Midbrain (tissue), 1 donor: ENCODE measurements around the gene SEC23IP.
"Not testable (repeated sequence)": the region's sequence is repeated elsewhere in the genome, so short reads cannot be mapped to it uniquely, and the experiment has no call there.

Experiments
- DNase-seq: peaks from one replicate; lab custom pipeline; 2025; lab: John Stamatoyannopoulos, UW

Gene SEC23IP

GRCh38 chr10:119892188-119893065 is at the start of gene SEC23IP:
Gene SEC23IP (plus strand): TSS chr10:119892730. CDS start chr10:119892783, 53 bp downstream.
- peak; percentile 99 for DNase-seq

GRCh38 chr10:119845656-119846055 is 46.9 kb upstream of the SEC23IP start:
- no peak for DNase-seq

- no peak for DNase-seq
These were observed 43.3 kb upstream of the SEC23IP start for GRCh38 chr10:119849031-119849789.

- DNase-seq: no peak
These were observed 42.6 kb upstream of the SEC23IP start for GRCh38 chr10:119849944-119850343.

- DNase-seq: no peak
These were observed 40.3 kb upstream of the SEC23IP start for GRCh38 chr10:119852277-119852676.

GRCh38 chr10:119852822-119853221 is 39.7 kb upstream of the SEC23IP start:
- DNase-seq: no peak

GRCh38 chr10:119853574-119853973 is 39.0 kb upstream of the SEC23IP start:
- DNase-seq: no peak

- DNase-seq: no peak
These were observed 34.5 kb upstream of the SEC23IP start for GRCh38 chr10:119858063-119858462.

- peak; percentile 49 for DNase-seq
These were observed 32.9 kb upstream of the SEC23IP start for GRCh38 chr10:119859420-119860258.

GRCh38 chr10:119860866-119861607 is 31.5 kb upstream of the SEC23IP start:
- DNase-seq: no peak

- no peak for DNase-seq
These were observed 30.0 kb upstream of the SEC23IP start for GRCh38 chr10:119862524-119862923.

- DNase-seq: no peak
These were observed 28.5 kb upstream of the SEC23IP start for GRCh38 chr10:119863951-119864565.

GRCh38 chr10:119865699-119866240 is 26.8 kb upstream of the SEC23IP start:
- no peak for DNase-seq

- DNase-seq: no peak
These were observed 25.2 kb upstream of the SEC23IP start for GRCh38 chr10:119867317-119867716.

GRCh38 chr10:119869398-119869797 is 23.1 kb upstream of the SEC23IP start:
- not testable (repeated sequence) for DNase-seq

- peak; percentile 14 for DNase-seq
These were observed 20.5 kb upstream of the SEC23IP start for GRCh38 chr10:119871881-119872609.

GRCh38 chr10:119872610-119872859 is 20.0 kb upstream of the SEC23IP start, which contains the start of gene MCMBP:
Gene MCMBP (minus strand): TSS chr10:119872843. CDS start chr10:119872584, 259 bp downstream.
- no peak for DNase-seq

- DNase-seq: peak; percentile 88
These were observed 19.5 kb upstream of the SEC23IP start for GRCh38 chr10:119872860-119873681.

GRCh38 chr10:119878524-119878923 is 14.0 kb upstream of the SEC23IP start:
- no peak for DNase-seq
